ENCODE results near the gene PLA2G4A. TPM values are rescaled to one million over a fixed set of nuclear protein-coding genes. Genes with fewer than 3 reads are reported as not detected.

PLA2G4A gene
- total RNA-seq, 1 donor = 12.3 TPM

DNA sequence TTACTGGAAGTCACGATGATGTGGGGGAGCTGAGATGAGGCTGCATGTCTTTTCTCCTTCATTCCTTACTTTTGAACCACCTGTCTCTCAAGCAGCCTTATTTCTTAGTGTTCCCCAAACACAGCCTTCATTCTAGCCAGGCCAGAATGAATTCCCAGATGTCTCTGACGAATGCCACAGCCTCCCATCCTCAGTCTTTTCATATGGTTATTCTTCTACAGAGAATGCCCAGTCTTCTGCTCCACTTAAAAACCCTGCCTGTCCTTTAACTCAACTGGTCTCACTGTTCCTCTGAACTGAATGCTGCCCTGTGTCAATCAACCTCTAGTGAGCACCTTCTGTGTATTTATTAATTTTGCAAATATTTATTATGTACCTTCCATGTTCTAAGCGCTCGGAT, 156.2 kb downstream of the PLA2G4A start:
- H3K36me3 ChIP-seq (ENCODE audit: insufficient read depth, low read length) = no peaks in the 10 kb centered on the region
- no peaks in the 10 kb centered on the region for H3K79me2 ChIP-seq (ENCODE audit: insufficient read depth, low read length)
- DNase-seq (ENCODE audit: insufficient read length, low spot score, missing footprints) = no peak
- peaks cover 11% of the 10 kb centered on the region for H3K4me1 ChIP-seq (ENCODE audit: insufficient read depth, low read length)
- H3K9me3 ChIP-seq (ENCODE audit: low read depth, low read length) = no peaks in the 10 kb centered on the region
- H4K20me1 ChIP-seq (ENCODE audit: insufficient read depth, low read length) = no peaks in the 10 kb centered on the region
- no peak overlapping the region for H3K4me3 ChIP-seq (ENCODE audit: insufficient read depth, low read length)
- TF ChIP-seq, protein P1, sequence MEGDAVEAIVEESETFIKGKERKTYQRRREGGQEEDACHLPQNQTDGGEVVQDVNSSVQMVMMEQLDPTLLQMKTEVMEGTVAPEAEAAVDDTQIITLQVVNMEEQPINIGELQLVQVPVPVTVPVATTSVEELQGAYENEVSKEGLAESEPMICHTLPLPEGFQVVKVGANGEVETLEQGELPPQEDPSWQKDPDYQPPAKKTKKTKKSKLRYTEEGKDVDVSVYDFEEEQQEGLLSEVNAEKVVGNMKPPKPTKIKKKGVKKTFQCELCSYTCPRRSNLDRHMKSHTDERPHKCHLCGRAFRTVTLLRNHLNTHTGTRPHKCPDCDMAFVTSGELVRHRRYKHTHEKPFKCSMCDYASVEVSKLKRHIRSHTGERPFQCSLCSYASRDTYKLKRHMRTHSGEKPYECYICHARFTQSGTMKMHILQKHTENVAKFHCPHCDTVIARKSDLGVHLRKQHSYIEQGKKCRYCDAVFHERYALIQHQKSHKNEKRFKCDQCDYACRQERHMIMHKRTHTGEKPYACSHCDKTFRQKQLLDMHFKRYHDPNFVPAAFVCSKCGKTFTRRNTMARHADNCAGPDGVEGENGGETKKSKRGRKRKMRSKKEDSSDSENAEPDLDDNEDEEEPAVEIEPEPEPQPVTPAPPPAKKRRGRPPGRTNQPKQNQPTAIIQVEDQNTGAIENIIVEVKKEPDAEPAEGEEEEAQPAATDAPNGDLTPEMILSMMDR (IDR thresholded peaks at IDR 0.05; ENCODE audit: extremely low read depth, low read depth, low read length) = no peak
- no peaks in the 10 kb centered on the region for H3K27me3 ChIP-seq (ENCODE audit: insufficient read depth, low read length)
- peak overlapping the region; percentile 33 for H3K27ac ChIP-seq (ENCODE audit: low read depth, low read length)
- H2AFZ ChIP-seq (ENCODE audit: low read length) = no peak overlapping the region
- no peak overlapping the region for H3K4me2 ChIP-seq (ENCODE audit: insufficient read depth, low read length)

DNA sequence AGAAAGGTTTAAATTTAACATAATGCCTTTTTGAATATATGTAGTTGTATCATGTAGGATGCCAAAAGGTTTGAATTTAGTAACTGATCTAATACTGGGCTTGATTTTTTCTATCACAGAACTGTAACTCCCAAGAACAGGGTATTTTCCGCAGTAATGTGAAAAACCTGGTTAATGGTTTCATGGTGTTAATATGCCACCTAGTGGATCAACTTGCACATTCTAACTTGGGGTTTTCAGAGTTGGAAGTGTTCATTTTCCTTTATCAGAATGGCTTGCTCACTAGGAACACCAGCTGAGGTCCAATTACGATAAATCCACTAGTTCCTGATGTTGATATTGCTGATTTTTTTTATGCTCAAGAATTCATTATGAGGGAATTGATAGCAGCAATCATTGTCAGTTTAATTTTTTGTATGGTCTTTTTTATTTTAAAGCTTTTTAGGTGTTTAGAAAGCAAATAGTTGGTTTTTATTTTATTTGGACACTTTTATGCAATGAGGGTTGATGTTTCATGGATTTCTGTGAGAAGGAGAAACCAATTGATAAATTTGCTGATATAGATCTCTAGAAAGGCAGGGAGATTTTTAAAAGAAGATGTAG, 157.2 kb downstream of the PLA2G4A start:
- Histone ChIP-seq H3K4me1 (ENCODE audit: insufficient read depth, low read length) (peaks cover 11% of the 10 kb centered on the region), H4K20me1 (ENCODE audit: insufficient read depth, low read length) (no peaks in the 10 kb centered on the region), H3K27me3 (ENCODE audit: insufficient read depth, low read length) (no peaks in the 10 kb centered on the region), H3K27ac (ENCODE audit: low read depth, low read length) (no peak overlapping the region), H2AFZ (ENCODE audit: low read length) (no peak overlapping the region), H3K4me3 (ENCODE audit: insufficient read depth, low read length) (no peak overlapping the region), H3K36me3 (ENCODE audit: insufficient read depth, low read length) (no peaks in the 10 kb centered on the region), H3K9me3 (ENCODE audit: low read depth, low read length) (no peaks in the 10 kb centered on the region), H3K79me2 (ENCODE audit: insufficient read depth, low read length) (no peaks in the 10 kb centered on the region), H3K4me2 (ENCODE audit: insufficient read depth, low read length) (no peak overlapping the region)
- no peak for DNase-seq (ENCODE audit: insufficient read length, low spot score, missing footprints)
- TF ChIP-seq, protein P1 (IDR thresholded peaks at IDR 0.05; ENCODE audit: extremely low read depth, low read depth, low read length) = peak; percentile 72

DNA sequence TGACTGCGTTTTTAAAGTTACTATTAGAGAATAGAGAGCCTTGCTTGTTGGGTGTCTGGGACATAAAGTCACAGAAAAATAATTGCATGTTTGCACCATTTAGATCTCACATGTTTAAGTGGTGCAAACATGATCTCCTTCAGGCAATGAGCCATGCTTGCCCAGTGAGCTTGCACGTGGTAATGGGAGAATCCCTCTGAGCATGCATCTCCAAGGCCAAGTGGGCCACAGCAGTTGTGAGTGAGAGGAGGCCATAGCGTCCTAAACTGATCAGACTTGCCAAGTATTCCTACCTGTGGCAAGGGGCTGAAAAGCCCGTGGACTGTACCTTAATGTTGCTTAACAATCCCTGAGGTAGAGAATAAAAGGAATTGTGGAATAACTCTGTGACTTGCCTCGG, 158.3 kb downstream of the PLA2G4A start:
- H3K4me2 ChIP-seq (ENCODE audit: insufficient read depth, low read length) = no peak overlapping the region
- H3K27ac ChIP-seq (ENCODE audit: low read depth, low read length) = no peak overlapping the region
- H3K27me3 ChIP-seq (ENCODE audit: insufficient read depth, low read length) = no peaks in the 10 kb centered on the region
- no peaks in the 10 kb centered on the region for H3K36me3 ChIP-seq (ENCODE audit: insufficient read depth, low read length)
- H3K79me2 ChIP-seq (ENCODE audit: insufficient read depth, low read length) = no peaks in the 10 kb centered on the region
- H2AFZ ChIP-seq (ENCODE audit: low read length) = no peak overlapping the region
- no peak for DNase-seq (ENCODE audit: insufficient read length, low spot score, missing footprints)
- H4K20me1 ChIP-seq (ENCODE audit: insufficient read depth, low read length) = no peaks in the 10 kb centered on the region
- no peaks in the 10 kb centered on the region for H3K9me3 ChIP-seq (ENCODE audit: low read depth, low read length)
- peaks cover 11% of the 10 kb centered on the region for H3K4me1 ChIP-seq (ENCODE audit: insufficient read depth, low read length)
- H3K4me3 ChIP-seq (ENCODE audit: insufficient read depth, low read length) = no peak overlapping the region
- TF ChIP-seq, protein P1 (IDR thresholded peaks at IDR 0.05; ENCODE audit: extremely low read depth, low read depth, low read length) = no peak

DNA sequence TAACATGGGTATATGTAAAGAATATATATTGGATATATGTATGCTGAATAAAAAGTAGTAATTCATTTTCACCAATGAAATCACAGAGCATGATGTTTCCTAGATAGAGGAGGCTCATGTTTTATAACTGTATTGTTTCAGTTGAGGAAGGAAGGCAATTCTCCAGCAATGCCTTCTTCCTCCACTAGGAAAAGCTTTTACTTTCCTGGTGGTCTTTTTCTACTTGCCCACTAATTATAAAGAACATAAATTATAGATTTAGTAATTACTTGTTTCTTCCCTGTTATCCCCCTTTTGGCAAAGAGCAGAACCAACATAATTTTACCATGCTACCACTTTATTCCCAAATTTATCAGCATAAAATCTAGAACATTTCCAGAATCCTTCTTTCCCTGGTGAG, 159.0 kb downstream of the PLA2G4A start:
- TF ChIP-seq, protein P1 (IDR thresholded peaks at IDR 0.05; ENCODE audit: extremely low read depth, low read depth, low read length) = peak; percentile 28
- H3K27ac ChIP-seq (ENCODE audit: low read depth, low read length) = no peak overlapping the region
- H3K36me3 ChIP-seq (ENCODE audit: insufficient read depth, low read length) = no peaks in the 10 kb centered on the region
- peaks cover 11% of the 10 kb centered on the region for H3K4me1 ChIP-seq (ENCODE audit: insufficient read depth, low read length)
- H3K4me2 ChIP-seq (ENCODE audit: insufficient read depth, low read length) = no peak overlapping the region
- no peaks in the 10 kb centered on the region for H3K27me3 ChIP-seq (ENCODE audit: insufficient read depth, low read length)
- H3K79me2 ChIP-seq (ENCODE audit: insufficient read depth, low read length) = no peaks in the 10 kb centered on the region
- no peak for DNase-seq (ENCODE audit: insufficient read length, low spot score, missing footprints)
- H4K20me1 ChIP-seq (ENCODE audit: insufficient read depth, low read length) = no peaks in the 10 kb centered on the region
- H2AFZ ChIP-seq (ENCODE audit: low read length) = no peak overlapping the region
- no peaks in the 10 kb centered on the region for H3K9me3 ChIP-seq (ENCODE audit: low read depth, low read length)
- H3K4me3 ChIP-seq (ENCODE audit: insufficient read depth, low read length) = no peak overlapping the region

All from osteoblast (primary cell).